T-helper 17 cell (primary cell): Measurements from ENCODE around the gene MRPL39. TPM values are rescaled to one million over a fixed set of nuclear protein-coding genes. Genes with fewer than 3 reads are reported as not detected.

Source experiments
- ATAC-seq: fragments of 150-1000 bp; cut with Tn5 transposase; 2 replicates; pipeline ENCODE4 v1.10.0; 2021; ENCODE audit warnings: mild to moderate bottlenecking, moderate library complexity
- DNase-seq, 3 donors: peaks; one replicate each; pipeline versions ENCODE4 v3.0.0 to v3.0.0-alpha.2; 2020 to 2021
- H3K9me3 ChIP-seq: one replicate; pipeline ENCODE4 v1.7.0; 2013; ENCODE audit warnings: low read length, mild to moderate bottlenecking; ENCODE audit not compliant: control insufficient read depth, poor library complexity, severe bottlenecking
- H3K27ac Mint-ChIP-seq: one replicate; pipeline ENCODE4 v1.8.0; 2022; ENCODE audit warnings: mild to moderate bottlenecking, moderate library complexity, mixed read lengths
- H3K27me3 Mint-ChIP-seq: one replicate; pipeline ENCODE4 v1.8.0; 2022; ENCODE audit warnings: mixed read lengths
- H3K36me3 Mint-ChIP-seq: one replicate; pipeline ENCODE4 v1.8.0; 2022; ENCODE audit warnings: low read depth, mixed read lengths
- H3K4me1 Mint-ChIP-seq: one replicate; pipeline ENCODE4 v1.8.0; 2022; ENCODE audit warnings: mild to moderate bottlenecking, mixed read lengths
- H3K4me3 Mint-ChIP-seq: one replicate; pipeline ENCODE4 v1.8.0; 2022; ENCODE audit warnings: mild to moderate bottlenecking, moderate library complexity, mixed read lengths
- total RNA-seq, 4 donors: library from RNA in 2 of 4; stranded (reverse) in 2 of 4; gene quantifications; one replicate each; pipeline ENCODE4 v1.2.3 and lab custom pipeline; 2022 to 2026

Gene MRPL39
- total RNA-seq, 2 donors from 2014 or later: 8.9 to 9.9 TPM

GRCh38 chr21:25571726-25572121, 35.6 kb downstream of the MRPL39 start:
- H3K4me1 Mint-ChIP-seq: peaks cover 53% of the 10 kb centered on the region
- H3K9me3 ChIP-seq: peaks cover 4% of the 10 kb centered on the region
- H3K27me3 Mint-ChIP-seq: no peaks in the 10 kb centered on the region
- peak overlapping the region; percentile 95 for H3K27ac Mint-ChIP-seq
- no peak for DNase-seq
- ATAC-seq: no peak
- peaks cover 2% of the 10 kb centered on the region for H3K36me3 Mint-ChIP-seq
- H3K4me3 Mint-ChIP-seq: no peak overlapping the region

GRCh38 chr21:25569711-25570110, 37.6 kb downstream of the MRPL39 start:
- no peaks in the 10 kb centered on the region for H3K27me3 Mint-ChIP-seq
- DNase-seq (no peak), ATAC-seq (no peak)
- H3K4me1 Mint-ChIP-seq: peaks cover 51% of the 10 kb centered on the region
- H3K9me3 ChIP-seq: peaks cover 14% of the 10 kb centered on the region
- H3K36me3 Mint-ChIP-seq: peaks cover 2% of the 10 kb centered on the region
- peak overlapping the region; percentile 57 for H3K4me3 Mint-ChIP-seq
- peak overlapping the region; percentile 84 for H3K27ac Mint-ChIP-seq

GRCh38 chr21:25569084-25569483, 38.2 kb downstream of the MRPL39 start:
- ATAC-seq: no peak
- H3K4me1 Mint-ChIP-seq: peaks cover 57% of the 10 kb centered on the region
- H3K9me3 ChIP-seq: peaks cover 14% of the 10 kb centered on the region
- H3K36me3 Mint-ChIP-seq: peaks cover 2% of the 10 kb centered on the region
- DNase-seq: no peak
- H3K27me3 Mint-ChIP-seq: no peaks in the 10 kb centered on the region
- H3K27ac Mint-ChIP-seq: peak overlapping the region; percentile 84
- H3K4me3 Mint-ChIP-seq: no peak overlapping the region

- Mint-ChIP-seq H3K4me3 (peak overlapping the region; percentile 81), H3K4me1 (peaks cover 57% of the 10 kb centered on the region), H3K27ac (peak overlapping the region; percentile 94), H3K27me3 (no peaks in the 10 kb centered on the region), H3K36me3 (peaks cover 2% of the 10 kb centered on the region)
- DNase-seq: no peak
- peaks cover 14% of the 10 kb centered on the region for H3K9me3 ChIP-seq
- ATAC-seq: peak; percentile 24
Measured at GRCh38 chr21:25568246-25568645, 39.0 kb downstream of the MRPL39 start.

- peak overlapping the region; percentile 87 for H3K4me3 Mint-ChIP-seq
- H3K27me3 Mint-ChIP-seq: no peaks in the 10 kb centered on the region
- H3K27ac Mint-ChIP-seq: peak overlapping the region; percentile 94
- H3K9me3 ChIP-seq: peaks cover 18% of the 10 kb centered on the region
- H3K36me3 Mint-ChIP-seq: peaks cover 2% of the 10 kb centered on the region
- ATAC-seq (peak; percentile 8), DNase-seq (no peak)
- peaks cover 55% of the 10 kb centered on the region for H3K4me1 Mint-ChIP-seq
Measured at GRCh38 chr21:25567472-25567871, 39.8 kb downstream of the MRPL39 start.

GRCh38 chr21:25566645-25567044, 40.6 kb downstream of the MRPL39 start:
- peaks cover 18% of the 10 kb centered on the region for H3K9me3 ChIP-seq
- H3K27me3 Mint-ChIP-seq: no peaks in the 10 kb centered on the region
- peak overlapping the region; percentile 87 for H3K4me3 Mint-ChIP-seq
- H3K27ac Mint-ChIP-seq: peak overlapping the region; percentile 94
- H3K36me3 Mint-ChIP-seq: peaks cover 2% of the 10 kb centered on the region
- peaks cover 57% of the 10 kb centered on the region for H3K4me1 Mint-ChIP-seq
- ATAC-seq (no peak), DNase-seq (no peak)

GRCh38 chr21:25565272-25566211, 41.7 kb downstream of the MRPL39 start:
- H3K36me3 Mint-ChIP-seq: peaks cover 2% of the 10 kb centered on the region
- ATAC-seq: no peak
- H3K9me3 ChIP-seq: peaks cover 18% of the 10 kb centered on the region
- no peaks in the 10 kb centered on the region for H3K27me3 Mint-ChIP-seq
- DNase-seq: no peak
- H3K4me3 Mint-ChIP-seq: peak overlapping the region; percentile 33
- H3K4me1 Mint-ChIP-seq: peaks cover 59% of the 10 kb centered on the region
- peak overlapping the region; percentile 94 for H3K27ac Mint-ChIP-seq

GRCh38 chr21:25564349-25564948, 42.8 kb downstream of the MRPL39 start:
- Mint-ChIP-seq H3K4me1 (peaks cover 64% of the 10 kb centered on the region), H3K27ac (peak overlapping the region; percentile 94), H3K36me3 (peaks cover under 1% of the 10 kb centered on the region), H3K27me3 (no peaks in the 10 kb centered on the region), H3K4me3 (peak overlapping the region; percentile 96)
- ATAC-seq (no peak), DNase-seq (no peak)
- H3K9me3 ChIP-seq: peaks cover 18% of the 10 kb centered on the region

GRCh38 chr21:25563361-25564116, 43.7 kb downstream of the MRPL39 start:
- DNase-seq: peak in 1 of 3 donors; percentile 14
- peak; percentile 19 for ATAC-seq
- Mint-ChIP-seq H3K27me3 (no peaks in the 10 kb centered on the region), H3K4me1 (peaks cover 63% of the 10 kb centered on the region), H3K27ac (peak overlapping the region; percentile 94), H3K36me3 (no peaks in the 10 kb centered on the region), H3K4me3 (peak overlapping the region; percentile 96)
- peaks cover 18% of the 10 kb centered on the region for H3K9me3 ChIP-seq

GRCh38 chr21:25562660-25563059, 44.6 kb downstream of the MRPL39 start:
- peak overlapping the region; percentile 94 for H3K27ac Mint-ChIP-seq
- no peak for DNase-seq
- H3K36me3 Mint-ChIP-seq: no peaks in the 10 kb centered on the region

GRCh38 chr21:25561668-25562641, 45.3 kb downstream of the MRPL39 start:
- peaks cover 47% of the 10 kb centered on the region for H3K4me1 Mint-ChIP-seq
- DNase-seq (peak; percentile 33 to 64 (median 57)), ATAC-seq (peak; percentile 68)
- H3K36me3 Mint-ChIP-seq: no peaks in the 10 kb centered on the region
- peak overlapping the region; percentile 96 for H3K4me3 Mint-ChIP-seq
- H3K27me3 Mint-ChIP-seq: no peaks in the 10 kb centered on the region
- peaks cover 14% of the 10 kb centered on the region for H3K9me3 ChIP-seq
- H3K27ac Mint-ChIP-seq: peak overlapping the region; percentile 94

More at GRCh38 chr21:25562660-25563059, 44.6 kb downstream of the MRPL39 start:
- Mint-ChIP-seq H3K4me3 (peak overlapping the region; percentile 96), H3K4me1 (peaks cover 54% of the 10 kb centered on the region), H3K27me3 (no peaks in the 10 kb centered on the region)
- H3K9me3 ChIP-seq: peaks cover 18% of the 10 kb centered on the region
- no peak for ATAC-seq

GRCh38 chr21:25560891-25561290, 46.4 kb downstream of the MRPL39 start:
- peaks cover 12% of the 10 kb centered on the region for H3K9me3 ChIP-seq
- Mint-ChIP-seq H3K4me1 (peaks cover 43% of the 10 kb centered on the region), H3K27me3 (no peaks in the 10 kb centered on the region), H3K27ac (peak overlapping the region; percentile 94), H3K36me3 (no peaks in the 10 kb centered on the region), H3K4me3 (peak overlapping the region; percentile 96)
- no peak for ATAC-seq
- no peak for DNase-seq
